ENCODE results near the gene MLYCD. TPM values are rescaled to one million over a fixed set of nuclear protein-coding genes. Genes with fewer than 3 reads are reported as not detected.

Gene MLYCD
- total RNA-seq (2014; rRNA removed; shearing (Covaris generic)), result 3.4 and 3.9 TPM in 2 replicates
- polyA plus RNA-seq (2015; cell fraction: cytosol; rRNA removed), result 2.3 and 2.4 TPM in 2 replicates
- polyA plus RNA-seq (2015; cell fraction: nucleus; rRNA removed), result 3.9 and 4.6 TPM in 2 replicates

GRCh38 chr16:83898463-83899271 lies at the start of gene MLYCD:
TSS of gene MLYCD (plus strand) at chr16:83899115. CDS start at chr16:83899145, 30 bp downstream.
- in situ Hi-C loops (cut with HindIII; ENCODE audit: low pct_unique_long_range_greater_than_20kb, low sequenced_read_pairs), result no loop called here

DNA sequence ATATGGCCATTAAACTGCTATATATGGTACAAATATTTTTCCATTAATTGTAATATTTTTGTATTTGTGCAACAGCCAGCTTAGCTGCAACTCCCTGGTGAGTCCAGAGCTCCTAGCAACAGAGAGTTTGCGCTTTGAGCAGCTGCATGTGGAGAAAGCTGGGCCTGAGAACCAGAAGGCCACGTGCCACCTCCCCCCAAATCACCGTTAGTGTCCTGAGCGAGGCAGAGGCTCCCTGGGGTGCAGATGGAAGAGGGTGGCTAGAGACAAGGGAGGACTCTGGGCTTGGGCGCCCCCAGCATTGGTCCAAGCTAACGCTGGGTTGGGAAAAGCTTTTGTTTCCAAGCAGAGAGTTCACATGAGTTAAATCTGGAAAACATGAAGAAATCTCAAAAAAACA lies 49.5 kb upstream of the MLYCD start:
- in situ Hi-C loops (cut with HindIII; ENCODE audit: low pct_unique_long_range_greater_than_20kb, low sequenced_read_pairs), result no loop called here
- no peak for DNase-seq (ENCODE audit: low read depth, low spot score)

More at GRCh38 chr16:83898463-83899271, at the start of gene MLYCD:
- peak; percentile 56 for DNase-seq (ENCODE audit: low read depth, low spot score)

- DNase-seq (ENCODE audit: low read depth, low spot score), result no peak
- in situ Hi-C loops (cut with HindIII; ENCODE audit: low pct_unique_long_range_greater_than_20kb, low sequenced_read_pairs), result no loop called here
Measured at GRCh38 chr16:83850947-83851346, 48.0 kb upstream of the MLYCD start.

- in situ Hi-C loops (cut with HindIII; ENCODE audit: low pct_unique_long_range_greater_than_20kb, low sequenced_read_pairs), result no loop called here
- no peak for DNase-seq (ENCODE audit: low read depth, low spot score)
Measured at GRCh38 chr16:83851473-83851872, 47.4 kb upstream of the MLYCD start.

DNA sequence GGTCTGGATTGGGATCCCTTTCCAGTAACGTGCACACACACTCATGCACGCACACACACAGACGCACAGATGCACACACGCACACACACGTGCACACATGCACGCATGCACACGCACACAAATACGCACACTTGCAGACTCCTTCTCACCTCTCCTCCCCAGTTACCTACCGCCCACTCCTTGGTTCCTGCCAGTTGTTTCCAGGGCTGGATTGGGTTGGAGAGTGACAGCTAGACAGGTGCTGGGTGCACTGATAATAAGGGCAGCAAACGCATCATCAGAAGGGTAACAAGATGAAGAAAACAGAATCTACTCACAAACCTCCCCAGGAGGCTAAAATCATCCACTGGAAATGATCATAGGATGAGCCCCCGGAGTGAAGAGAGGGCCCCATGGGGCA lies 46.1 kb upstream of the MLYCD start:
- in situ Hi-C loops (cut with HindIII; ENCODE audit: low pct_unique_long_range_greater_than_20kb, low sequenced_read_pairs), result no loop called here
- no peak for DNase-seq (ENCODE audit: low read depth, low spot score)

DNA sequence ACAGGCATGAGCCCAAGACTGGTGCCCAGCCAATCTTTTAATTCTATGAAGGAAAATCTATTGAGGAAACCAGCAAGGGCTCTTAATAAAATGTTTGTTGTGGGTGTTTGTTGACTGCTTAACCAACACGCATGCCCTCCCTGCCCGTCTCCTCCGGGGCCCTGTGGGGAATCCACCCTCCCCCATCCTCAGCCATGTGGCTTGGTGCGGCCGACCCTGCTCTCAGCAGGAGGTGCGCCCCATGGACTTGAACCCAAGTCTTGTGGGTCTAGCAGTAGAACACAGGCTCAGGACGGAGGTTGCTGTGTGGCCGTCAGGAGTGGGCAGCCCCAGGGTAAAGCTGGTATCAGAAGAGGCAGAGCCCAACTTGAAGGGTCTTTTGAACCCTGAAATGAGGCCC lies 45.1 kb upstream of the MLYCD start:
- in situ Hi-C loops (cut with HindIII; ENCODE audit: low pct_unique_long_range_greater_than_20kb, low sequenced_read_pairs), result no loop called here

DNA sequence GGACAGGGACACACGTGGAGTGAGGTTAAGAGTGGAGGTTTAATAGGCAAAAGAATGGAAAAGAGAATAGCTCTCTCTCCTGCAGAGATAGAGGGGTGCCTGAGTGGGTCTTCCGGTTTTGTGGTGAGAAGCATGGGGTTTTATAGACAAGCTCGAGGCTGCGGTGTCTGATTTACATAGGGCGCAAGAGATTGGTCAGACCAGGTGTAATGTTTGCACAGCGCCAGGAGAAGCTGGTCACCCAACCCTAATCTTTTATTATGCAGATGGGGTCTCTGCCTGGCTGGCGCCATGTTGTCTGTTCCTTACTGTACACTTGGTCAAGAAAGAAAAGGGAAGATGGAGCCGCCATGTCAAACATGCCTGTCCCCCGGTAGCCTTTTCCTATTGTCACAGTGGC lies 44.5 kb upstream of the MLYCD start:
- no peak for DNase-seq (ENCODE audit: low read depth, low spot score)
- in situ Hi-C loops (cut with HindIII; ENCODE audit: low pct_unique_long_range_greater_than_20kb, low sequenced_read_pairs), result no loop called here

More for the DNA sequence above, 45.1 kb upstream of the MLYCD start:
- no peak for DNase-seq (ENCODE audit: low read depth, low spot score)

DNA sequence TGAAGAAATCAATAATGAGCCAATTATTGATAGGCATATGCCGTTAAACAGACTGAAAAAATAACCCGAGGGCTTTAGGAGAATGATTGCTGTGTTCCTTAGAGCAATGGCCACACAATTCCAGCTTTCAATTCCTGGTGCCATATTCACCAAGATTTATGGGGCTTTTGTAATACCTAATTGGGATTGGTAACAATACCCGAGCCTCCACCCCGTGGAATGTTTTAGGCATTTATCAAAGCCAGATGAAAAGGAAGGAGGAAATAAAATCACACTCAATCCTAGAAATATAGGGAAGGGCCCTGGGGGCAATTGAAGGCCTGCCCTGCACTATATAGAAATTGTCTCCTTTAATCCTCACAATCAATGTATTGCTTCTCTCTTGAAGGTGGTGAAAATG lies 42.1 kb upstream of the MLYCD start:
- in situ Hi-C loops (cut with HindIII; ENCODE audit: low pct_unique_long_range_greater_than_20kb, low sequenced_read_pairs), result no loop called here

DNA sequence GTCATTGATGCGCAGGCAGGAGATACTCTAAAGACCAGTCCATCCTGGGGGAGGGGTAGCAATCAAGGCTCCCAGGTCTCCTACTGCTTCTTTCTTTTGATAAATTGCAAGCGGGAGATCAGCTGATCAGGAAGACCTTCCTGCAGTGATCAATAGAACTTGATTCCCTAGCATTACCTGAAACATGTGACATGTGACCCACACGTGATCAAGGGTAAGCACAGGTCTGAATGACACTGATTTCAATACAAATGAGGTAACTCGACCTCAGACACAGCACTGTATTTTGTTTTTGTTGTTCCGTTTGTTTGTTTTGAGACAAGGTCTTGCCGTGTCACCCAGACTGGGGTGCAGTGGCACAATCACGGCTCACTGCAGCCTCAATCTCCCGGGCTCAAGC lies 39.6 kb upstream of the MLYCD start:
- in situ Hi-C loops (cut with HindIII; ENCODE audit: low pct_unique_long_range_greater_than_20kb, low sequenced_read_pairs), result no loop called here
- DNase-seq (ENCODE audit: low read depth, low spot score), result no peak

More for the DNA sequence above, 42.1 kb upstream of the MLYCD start:
- no peak for DNase-seq (ENCODE audit: low read depth, low spot score)

- no peak for DNase-seq (ENCODE audit: low read depth, low spot score)
- in situ Hi-C loops (cut with HindIII; ENCODE audit: low pct_unique_long_range_greater_than_20kb, low sequenced_read_pairs), result no loop called here
Measured at GRCh38 chr16:83862661-83863060, 36.3 kb upstream of the MLYCD start.

- in situ Hi-C loops (cut with HindIII; ENCODE audit: low pct_unique_long_range_greater_than_20kb, low sequenced_read_pairs), result no loop called here
- DNase-seq (ENCODE audit: low read depth, low spot score), result no peak
Measured at GRCh38 chr16:83863682-83864081, 35.2 kb upstream of the MLYCD start.

DNA sequence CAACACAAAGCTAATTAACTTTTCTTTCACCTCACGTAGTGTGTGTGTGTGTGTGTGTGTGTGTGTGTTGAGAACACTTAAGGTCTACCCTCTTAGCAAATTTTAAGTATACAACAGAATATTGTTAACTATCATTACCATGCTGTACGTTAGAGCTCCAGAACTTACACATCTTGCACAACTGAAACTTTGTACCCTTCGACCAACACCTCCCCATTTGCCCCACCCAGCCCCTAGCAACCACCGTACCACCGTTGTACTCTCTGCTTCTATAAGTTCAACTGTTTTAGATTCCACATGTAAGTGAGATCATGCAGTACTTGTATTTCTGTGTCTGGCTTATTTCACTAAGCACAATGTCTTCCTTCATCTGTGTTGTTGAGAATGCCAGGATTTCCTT lies 28.1 kb upstream of the MLYCD start:
- no peak for DNase-seq (ENCODE audit: low read depth, low spot score)
- in situ Hi-C loops (cut with HindIII; ENCODE audit: low pct_unique_long_range_greater_than_20kb, low sequenced_read_pairs), result no loop called here

DNA sequence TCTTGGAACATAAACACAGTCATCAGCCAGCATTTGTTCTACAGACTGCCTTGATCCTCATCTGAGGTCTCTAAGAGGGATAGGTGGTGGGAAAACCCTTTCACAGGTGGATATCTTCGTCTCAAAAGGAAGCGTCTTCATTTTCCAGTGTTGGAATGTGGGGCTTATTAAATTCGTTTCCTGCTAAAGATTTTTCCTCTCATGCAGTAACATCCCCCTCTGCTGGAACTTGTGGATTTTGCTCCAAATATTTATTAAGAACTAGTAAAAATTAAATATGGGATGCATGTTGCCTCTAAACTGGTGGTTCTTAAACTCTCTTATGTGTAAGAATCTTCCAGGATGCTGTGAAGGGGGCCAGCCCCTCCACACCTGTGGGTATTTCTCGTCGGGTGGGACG lies 20.1 kb upstream of the MLYCD start:
- DNase-seq (ENCODE audit: low read depth, low spot score), result peak; percentile 73
- in situ Hi-C loops (cut with HindIII; ENCODE audit: low pct_unique_long_range_greater_than_20kb, low sequenced_read_pairs), result no loop called here

DNA sequence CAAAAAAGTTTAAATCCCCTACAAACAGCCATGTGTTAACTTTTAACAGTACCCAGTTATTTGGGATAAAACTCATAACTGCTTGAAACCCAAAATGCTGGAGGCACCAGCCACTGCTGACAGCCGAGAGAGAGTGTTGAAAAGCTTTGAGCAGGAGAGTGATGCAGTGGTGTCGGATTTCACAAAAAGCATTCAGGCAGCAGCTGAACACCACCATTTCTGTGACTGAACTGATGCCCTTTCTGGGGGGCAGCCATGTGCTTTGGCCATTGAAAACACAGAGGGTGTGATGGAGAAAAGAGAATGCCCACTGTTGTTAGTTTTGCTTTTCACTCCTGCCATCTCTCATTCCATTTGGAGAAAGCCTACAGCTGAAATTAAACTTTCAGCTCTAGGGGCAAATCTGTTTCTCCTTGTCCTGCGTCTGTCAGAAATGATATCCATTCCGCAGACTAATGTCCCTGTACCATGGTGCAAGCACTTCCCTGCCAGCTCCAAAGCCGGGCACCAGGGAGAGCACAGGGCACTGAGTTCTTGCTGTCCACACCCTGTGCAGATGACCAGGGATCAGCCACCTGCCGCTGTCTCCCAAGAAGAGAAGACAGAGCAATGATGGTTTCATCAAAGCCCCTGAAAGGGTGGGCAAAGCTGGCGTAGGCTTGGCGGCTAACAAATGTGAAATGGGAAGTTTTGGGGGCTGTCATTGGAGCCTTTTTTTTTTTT lies 16.6 kb upstream of the MLYCD start:
- DNase-seq (ENCODE audit: low read depth, low spot score), result no peak
- in situ Hi-C loops (cut with HindIII; ENCODE audit: low pct_unique_long_range_greater_than_20kb, low sequenced_read_pairs), result no loop called here

- no peak for DNase-seq (ENCODE audit: low read depth, low spot score)
- in situ Hi-C loops (cut with HindIII; ENCODE audit: low pct_unique_long_range_greater_than_20kb, low sequenced_read_pairs), result no loop called here
Measured at GRCh38 chr16:83886199-83886971, 12.5 kb upstream of the MLYCD start.

DNA sequence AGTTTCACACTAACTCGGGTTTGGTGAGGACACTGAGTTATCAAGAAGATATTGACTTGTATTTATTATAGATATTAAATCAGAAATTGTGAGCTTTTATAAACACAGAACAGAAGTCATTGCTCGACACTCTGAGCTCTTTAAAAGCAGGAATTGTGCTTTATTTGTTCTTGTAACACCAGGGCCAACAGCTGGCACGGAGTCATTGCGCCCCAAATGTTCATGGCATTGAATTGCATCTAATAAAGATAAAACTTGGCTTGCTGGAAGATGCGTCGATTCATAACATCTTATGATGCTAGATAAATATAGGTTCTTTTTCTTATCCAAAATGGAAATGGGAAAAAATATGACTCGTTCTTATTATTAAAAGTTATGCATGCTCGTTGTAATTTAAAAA lies 11.8 kb upstream of the MLYCD start:
- in situ Hi-C loops (cut with HindIII; ENCODE audit: low pct_unique_long_range_greater_than_20kb, low sequenced_read_pairs), result no loop called here
- peak; percentile 53 for DNase-seq (ENCODE audit: low read depth, low spot score)

- DNase-seq (ENCODE audit: low read depth, low spot score), result no peak
- in situ Hi-C loops (cut with HindIII; ENCODE audit: low pct_unique_long_range_greater_than_20kb, low sequenced_read_pairs), result no loop called here
Measured at GRCh38 chr16:83887564-83887963, 11.4 kb upstream of the MLYCD start.

DNA sequence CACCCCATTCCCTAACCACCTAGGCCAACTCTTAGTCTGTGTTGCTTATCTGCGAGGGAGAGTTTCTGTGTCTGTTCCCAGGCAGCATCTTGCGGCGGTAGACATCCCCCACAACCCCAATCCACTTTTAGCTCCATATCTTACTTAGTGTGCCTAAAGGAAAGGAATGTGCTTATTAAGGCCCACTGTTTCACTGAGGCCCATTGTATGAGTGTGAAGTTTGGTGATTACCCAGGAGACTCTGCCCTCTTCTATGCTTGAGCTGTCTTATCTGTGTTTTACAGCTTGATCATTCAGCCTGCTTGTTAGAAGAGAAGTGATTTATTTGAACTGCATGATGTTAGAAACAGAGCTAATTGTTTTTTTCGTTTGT lies 10.3 kb upstream of the MLYCD start:
- DNase-seq (ENCODE audit: low read depth, low spot score), result no peak
- in situ Hi-C loops (cut with HindIII; ENCODE audit: low pct_unique_long_range_greater_than_20kb, low sequenced_read_pairs), result no loop called here

All from SK-MEL-5 (cell line).